Activated naive CD4-positive, alpha-beta T cell treated with anti-CD3 and anti-CD28 coated beads for 36 hours (primary cell): ENCODE results near the gene DGKD. TPM values are rescaled to one million over a fixed set of nuclear protein-coding genes. Genes with fewer than 3 reads are reported as not detected.

Experiments used
- CTCF ChIA-PET: fragments of 350-600 bp; sonication (Branson Sonifier 250); formaldehyde crosslinking; loops from one replicate; lab custom pipeline; 2021; ENCODE audit warnings: antibody characterized with exemption; lab: Charles Lee
- DNase-seq: peaks from one replicate; pipeline ENCODE4 v3.0.0-alpha.2; 2020
- H3K27ac Mint-ChIP-seq: one replicate; pipeline ENCODE4 v1.8.0; 2021; ENCODE audit warnings: mild to moderate bottlenecking, mixed read lengths
- H3K27me3 Mint-ChIP-seq: one replicate; pipeline ENCODE4 v1.8.0; 2021; ENCODE audit warnings: low read depth, mixed read lengths
- H3K36me3 Mint-ChIP-seq: one replicate; pipeline ENCODE4 v1.8.0; 2021; ENCODE audit warnings: low read depth, mixed read lengths
- H3K4me1 Mint-ChIP-seq: one replicate; pipeline ENCODE4 v1.8.0; 2021; ENCODE audit warnings: low read depth, mixed read lengths
- H3K4me3 Mint-ChIP-seq: one replicate; pipeline ENCODE4 v1.8.0; 2021; ENCODE audit warnings: mild to moderate bottlenecking, moderate library complexity, mixed read lengths
- H3K9me3 Mint-ChIP-seq: one replicate; pipeline ENCODE4 v1.8.0; 2021; ENCODE audit warnings: mixed read lengths
- intact Hi-C: fragments of 100-400 bp; cut with micrococcal nuclease; formaldehyde crosslinking; loops from one replicate; pipeline ENCODE4 v1.15.1; 2023
- total RNA-seq, 2 experiments: library from RNA; stranded (reverse); gene quantifications; one replicate each; pipeline ENCODE4 v1.2.3, GENCODE V29; 2021

DGKD gene
- total RNA-seq, 2 experiments from 2014 or later: 68.9 to 72.3 TPM

DNA sequence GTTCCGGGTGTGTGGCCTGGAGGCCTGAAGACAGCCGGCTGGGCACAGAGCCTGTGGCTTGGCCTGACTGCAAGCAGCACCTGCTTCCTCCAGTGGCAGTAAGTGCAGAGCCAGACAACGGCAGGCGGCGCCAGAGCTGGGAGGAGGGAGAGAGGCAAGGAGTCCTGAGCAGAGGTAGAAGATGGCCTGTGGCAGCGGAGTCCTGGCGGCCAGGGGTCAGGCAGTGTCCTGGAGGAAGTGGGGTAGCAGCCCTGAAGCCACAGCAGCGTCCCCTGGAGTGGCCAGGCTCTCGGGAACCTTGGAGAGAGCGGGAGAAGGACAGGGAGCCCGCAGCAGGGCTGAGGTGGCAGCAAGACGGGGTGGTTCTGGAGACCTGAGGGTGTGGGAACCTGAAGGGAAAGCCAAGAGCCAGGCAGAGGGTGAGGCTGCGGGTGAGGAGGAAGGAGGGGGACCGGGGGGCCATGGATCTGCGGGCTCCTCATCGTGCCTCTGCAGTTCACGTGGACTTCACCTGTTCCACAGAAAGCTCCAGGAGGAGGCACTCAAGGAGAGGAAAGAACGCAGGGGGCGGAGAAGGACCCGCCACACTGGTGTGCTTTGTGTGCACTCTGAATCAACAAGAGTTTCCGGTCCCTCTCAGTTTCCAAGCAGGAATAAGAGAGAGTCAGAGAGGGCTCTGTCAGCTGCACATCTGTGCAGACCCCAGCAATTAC is 126.4 kb downstream of the DGKD start:
- no peaks in the 10 kb centered on the region for H3K9me3 Mint-ChIP-seq
- no peak overlapping the region for H3K27ac Mint-ChIP-seq
- H3K27me3 Mint-ChIP-seq: no peaks in the 10 kb centered on the region
- peaks cover 1% of the 10 kb centered on the region for H3K36me3 Mint-ChIP-seq
- H3K4me1 Mint-ChIP-seq: no peaks in the 10 kb centered on the region
- intact Hi-C loops: no loop called here
- H3K4me3 Mint-ChIP-seq: no peak overlapping the region
- DNase-seq: no peak
- CTCF ChIA-PET: no interaction called here

DNA sequence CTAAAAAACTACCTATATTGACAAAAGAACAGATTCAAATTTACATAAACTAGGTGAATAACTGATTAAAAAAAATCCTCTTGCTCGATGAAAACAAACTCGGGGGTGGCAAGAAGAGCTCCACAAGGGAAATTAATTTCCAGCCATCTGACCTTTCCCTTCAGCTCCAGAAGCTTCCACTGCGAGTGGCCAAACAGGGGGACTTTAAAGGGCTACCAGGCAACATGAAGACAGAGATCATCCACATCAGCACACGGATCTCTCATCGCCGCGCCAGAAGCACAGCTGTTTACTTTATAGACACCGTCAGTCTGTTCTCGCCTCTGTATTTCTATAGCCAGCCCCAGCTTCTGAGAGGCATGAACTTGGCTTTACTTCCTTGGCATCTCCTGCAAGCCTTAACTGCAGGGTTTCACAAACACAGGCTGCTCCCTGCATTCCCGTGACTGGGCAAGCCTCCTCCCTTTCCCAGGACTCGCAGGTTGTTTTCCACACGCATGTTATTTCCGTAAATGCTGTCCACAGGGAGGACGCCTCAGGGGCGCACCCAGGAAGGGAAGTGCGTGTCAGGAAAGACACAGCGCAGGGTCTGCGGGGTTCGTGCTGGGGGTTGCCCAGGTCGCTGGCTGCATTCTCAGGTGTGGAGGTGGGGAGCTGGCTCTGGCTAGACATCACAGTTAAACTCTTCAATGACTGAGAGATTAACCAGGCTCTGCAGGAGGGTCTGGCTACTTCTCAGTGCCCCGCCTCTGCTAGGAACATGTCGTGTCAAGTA is 127.3 kb downstream of the DGKD start:
- no peak overlapping the region for H3K27ac Mint-ChIP-seq
- no peaks in the 10 kb centered on the region for H3K27me3 Mint-ChIP-seq
- H3K4me3 Mint-ChIP-seq: no peak overlapping the region
- H3K36me3 Mint-ChIP-seq: peaks cover 1% of the 10 kb centered on the region
- DNase-seq: no peak
- no peaks in the 10 kb centered on the region for H3K9me3 Mint-ChIP-seq
- intact Hi-C loops: no loop called here
- no peaks in the 10 kb centered on the region for H3K4me1 Mint-ChIP-seq
- CTCF ChIA-PET: no interaction called here

DNA sequence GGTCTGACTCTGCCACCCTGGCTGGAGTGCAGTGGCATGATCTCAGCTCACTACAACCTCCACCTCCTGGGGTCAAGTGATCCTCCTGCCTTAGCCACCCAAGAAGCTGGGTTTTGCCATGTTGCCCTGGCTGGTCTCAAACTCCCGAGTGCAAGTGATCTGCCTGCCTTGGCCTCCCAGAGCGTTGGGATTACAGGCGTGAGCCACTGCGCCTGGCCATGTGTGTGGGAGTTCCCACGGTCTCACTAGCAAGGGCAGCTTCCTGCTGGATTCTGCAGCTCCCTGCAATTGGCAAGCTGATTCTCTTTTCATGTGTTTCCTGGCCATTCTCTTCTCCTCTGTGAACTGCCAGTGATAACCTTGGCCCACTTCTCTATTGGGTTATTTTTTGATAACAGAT is 128.3 kb downstream of the DGKD start:
- Mint-ChIP-seq H3K27me3 (no peaks in the 10 kb centered on the region), H3K27ac (no peak overlapping the region), H3K4me1 (no peaks in the 10 kb centered on the region), H3K9me3 (no peaks in the 10 kb centered on the region), H3K4me3 (no peak overlapping the region), H3K36me3 (peaks cover 1% of the 10 kb centered on the region)
- DNase-seq: no peak
- CTCF ChIA-PET: no interaction called here
- intact Hi-C loops: no loop called here

DNA sequence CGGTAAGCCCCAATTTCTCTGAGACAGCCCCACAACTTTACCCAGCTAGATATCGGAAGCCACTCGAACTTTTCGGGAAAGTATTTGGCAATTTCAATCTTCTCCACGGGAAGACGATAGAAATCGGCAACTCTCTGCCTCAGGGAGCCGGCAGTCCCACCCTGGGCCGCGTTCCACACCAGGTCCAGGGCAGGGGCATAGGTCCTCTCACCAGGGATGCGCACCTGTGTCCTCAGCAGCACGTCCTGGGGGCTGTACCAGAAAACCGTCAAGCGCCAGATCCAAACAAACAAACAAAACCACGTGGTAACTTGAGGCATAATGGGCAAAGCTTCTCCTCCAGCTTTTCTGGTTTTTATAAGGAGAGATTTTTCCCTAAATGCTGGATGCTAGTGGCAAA is 131.4 kb downstream of the DGKD start:
- H3K4me3 Mint-ChIP-seq: no peak overlapping the region
- intact Hi-C loops: no loop called here
- H3K4me1 Mint-ChIP-seq: no peaks in the 10 kb centered on the region
- peaks cover 5% of the 10 kb centered on the region for H3K36me3 Mint-ChIP-seq
- H3K27ac Mint-ChIP-seq: no peak overlapping the region
- H3K27me3 Mint-ChIP-seq: no peaks in the 10 kb centered on the region
- CTCF ChIA-PET: no interaction called here
- no peak for DNase-seq
- no peaks in the 10 kb centered on the region for H3K9me3 Mint-ChIP-seq

DNA sequence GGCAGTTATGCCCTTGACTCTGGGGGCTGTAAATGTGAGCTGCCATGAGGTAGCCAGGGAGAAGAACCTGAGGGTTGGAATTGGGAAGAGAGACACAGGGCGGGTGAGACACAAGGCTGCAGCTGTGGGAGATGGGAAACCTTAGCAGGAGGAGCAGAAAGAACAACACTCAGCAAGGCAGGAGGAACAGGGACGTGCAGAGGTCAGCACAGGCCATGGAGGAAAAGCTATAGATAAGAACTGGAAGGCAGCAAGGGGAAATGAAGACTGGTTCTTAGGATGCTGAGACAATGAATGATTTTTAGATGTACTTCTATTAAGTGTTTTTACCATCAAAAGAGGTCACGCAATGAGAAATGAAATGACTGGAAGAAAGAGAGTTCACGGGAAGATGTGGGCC is 132.1 kb downstream of the DGKD start:
- Mint-ChIP-seq H3K9me3 (no peaks in the 10 kb centered on the region), H3K27ac (no peak overlapping the region), H3K36me3 (peaks cover 5% of the 10 kb centered on the region), H3K4me1 (no peaks in the 10 kb centered on the region), H3K27me3 (no peaks in the 10 kb centered on the region), H3K4me3 (no peak overlapping the region)
- CTCF ChIA-PET: no interaction called here
- intact Hi-C loops: no loop called here
- DNase-seq: no peak

- DNase-seq: no peak
- Mint-ChIP-seq H3K27ac (no peak overlapping the region), H3K4me1 (no peaks in the 10 kb centered on the region), H3K36me3 (peaks cover 5% of the 10 kb centered on the region), H3K4me3 (no peak overlapping the region), H3K9me3 (no peaks in the 10 kb centered on the region), H3K27me3 (no peaks in the 10 kb centered on the region)
- CTCF ChIA-PET: interaction anchor here (0.7 kb wide), 1 partner anchor 60 kb away, joined by 3 read pairs; no protein-coding TSS in a partner anchor
- intact Hi-C loops: no loop called here
Observed at GRCh38 chr2:233486778-233487552, 132.7 kb downstream of the DGKD start.

DNA sequence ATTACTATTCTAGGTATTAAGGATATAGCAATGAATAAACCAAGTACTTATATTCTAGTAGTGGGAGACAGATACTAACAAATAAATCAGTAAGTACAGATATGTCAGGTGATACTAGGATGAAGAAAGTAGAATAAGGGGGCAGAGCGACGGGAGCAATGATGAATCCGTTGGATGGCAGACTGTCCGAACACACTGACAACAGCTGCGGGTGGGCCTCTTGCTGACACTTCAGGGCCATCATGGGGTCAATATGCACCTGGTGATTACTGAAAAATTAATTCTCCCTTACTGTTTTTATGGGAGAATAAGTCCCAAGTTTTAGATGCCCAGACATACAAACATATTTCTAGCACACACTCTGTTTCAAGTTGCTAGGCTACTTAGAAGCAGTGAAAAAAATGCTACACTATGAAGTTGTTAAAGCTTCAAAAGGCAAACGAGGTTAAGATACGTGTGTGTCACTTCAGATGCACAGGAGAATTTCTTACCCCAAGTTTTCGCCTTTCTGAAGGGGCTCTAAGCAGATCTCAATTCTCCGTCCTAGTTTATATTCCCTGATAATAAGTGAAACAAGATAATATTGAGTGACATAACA is 133.6 kb downstream of the DGKD start:
- DNase-seq: no peak
- CTCF ChIA-PET: no interaction called here
- Mint-ChIP-seq H3K9me3 (no peaks in the 10 kb centered on the region), H3K36me3 (peaks cover 5% of the 10 kb centered on the region), H3K4me1 (no peaks in the 10 kb centered on the region), H3K27me3 (no peaks in the 10 kb centered on the region), H3K4me3 (no peak overlapping the region), H3K27ac (no peak overlapping the region)
- intact Hi-C loops: no loop called here

DNA sequence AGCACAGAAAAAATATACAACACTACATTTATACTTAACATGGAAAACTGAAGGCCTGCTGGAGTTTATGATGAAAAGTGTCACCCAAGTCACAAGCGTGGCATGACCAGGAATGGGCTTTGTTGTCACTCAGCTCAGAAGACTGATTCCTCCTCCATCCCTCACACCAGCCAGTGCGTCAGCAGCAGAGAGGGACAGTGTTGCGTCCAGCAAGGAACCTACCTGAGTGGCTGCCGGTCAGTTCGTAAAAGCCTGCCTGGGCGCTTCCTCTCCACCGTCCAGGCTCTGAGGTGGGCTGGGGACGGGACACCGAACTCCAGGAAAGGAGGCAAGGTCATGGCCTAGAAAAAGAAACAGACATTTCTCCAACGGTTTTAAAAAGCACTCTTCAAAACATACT is 134.8 kb downstream of the DGKD start:
- H3K27me3 Mint-ChIP-seq: no peaks in the 10 kb centered on the region
- intact Hi-C loops: no loop called here
- no peak overlapping the region for H3K4me3 Mint-ChIP-seq
- H3K9me3 Mint-ChIP-seq: no peaks in the 10 kb centered on the region
- H3K36me3 Mint-ChIP-seq: peaks cover 7% of the 10 kb centered on the region
- DNase-seq: no peak
- no peaks in the 10 kb centered on the region for H3K4me1 Mint-ChIP-seq
- H3K27ac Mint-ChIP-seq: no peak overlapping the region
- CTCF ChIA-PET: no interaction called here

- H3K27me3 Mint-ChIP-seq: no peaks in the 10 kb centered on the region
- no peak for DNase-seq
- H3K9me3 Mint-ChIP-seq: no peaks in the 10 kb centered on the region
- no peaks in the 10 kb centered on the region for H3K4me1 Mint-ChIP-seq
- intact Hi-C loops: no loop called here
- no peak overlapping the region for H3K27ac Mint-ChIP-seq
- H3K36me3 Mint-ChIP-seq: peaks cover 7% of the 10 kb centered on the region
- H3K4me3 Mint-ChIP-seq: no peak overlapping the region
- CTCF ChIA-PET: no interaction called here
Observed at GRCh38 chr2:233489666-233490065, 135.4 kb downstream of the DGKD start.

GRCh38 chr2:233490831-233491230 is 136.5 kb downstream of the DGKD start:
- Mint-ChIP-seq H3K36me3 (peaks cover 8% of the 10 kb centered on the region), H3K27ac (no peak overlapping the region), H3K4me3 (no peak overlapping the region), H3K9me3 (no peaks in the 10 kb centered on the region), H3K27me3 (no peaks in the 10 kb centered on the region), H3K4me1 (no peaks in the 10 kb centered on the region)
- intact Hi-C loops: no loop called here
- DNase-seq: no peak
- CTCF ChIA-PET: no interaction called here

DNA sequence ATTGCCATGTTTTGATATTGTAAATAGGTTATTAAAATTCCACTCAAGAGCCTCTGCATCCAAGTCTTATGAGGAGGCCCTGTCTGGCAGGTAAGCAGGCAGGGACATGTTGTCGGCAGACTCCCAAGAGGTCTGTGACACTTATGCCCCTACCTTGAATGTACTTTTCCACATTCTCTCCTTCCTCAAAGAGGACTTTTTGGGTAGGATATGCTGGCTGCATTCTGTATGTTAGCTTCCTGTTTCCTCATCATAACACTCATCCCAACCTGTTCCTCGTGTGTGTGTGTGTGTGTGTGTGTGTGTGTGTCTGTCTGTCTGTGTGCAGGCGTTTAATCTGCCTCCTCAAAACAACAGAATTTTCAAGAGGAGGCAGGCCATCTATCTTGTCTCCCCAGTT is 137.0 kb downstream of the DGKD start:
- Mint-ChIP-seq H3K27me3 (no peaks in the 10 kb centered on the region), H3K4me1 (no peaks in the 10 kb centered on the region), H3K9me3 (no peaks in the 10 kb centered on the region), H3K36me3 (peaks cover 8% of the 10 kb centered on the region), H3K27ac (no peak overlapping the region), H3K4me3 (no peak overlapping the region)
- intact Hi-C loops: no loop called here
- no peak for DNase-seq
- CTCF ChIA-PET: no interaction called here

- CTCF ChIA-PET: no interaction called here
- H3K27ac Mint-ChIP-seq: no peak overlapping the region
- H3K27me3 Mint-ChIP-seq: no peaks in the 10 kb centered on the region
- intact Hi-C loops: no loop called here
- peaks cover 8% of the 10 kb centered on the region for H3K36me3 Mint-ChIP-seq
- no peak for DNase-seq
- H3K4me3 Mint-ChIP-seq: no peak overlapping the region
- no peaks in the 10 kb centered on the region for H3K9me3 Mint-ChIP-seq
- H3K4me1 Mint-ChIP-seq: no peaks in the 10 kb centered on the region
Observed at GRCh38 chr2:233492078-233492477, 137.8 kb downstream of the DGKD start.
